GM21515 (cell line): ENCODE data around the gene KSR1.

Source experiments
- ATAC-seq: cut with Tn5 transposase; IDR thresholded peaks from one replicate; pipeline ENCODE4 v1.9.1; 2021; ENCODE audit not compliant: unreplicated experiment

KSR1 gene

GRCh38 chr17:27532269-27533263, 76.3 kb downstream of the KSR1 start:
- ATAC-seq: no peak

GRCh38 chr17:27533874-27534815, 77.9 kb downstream of the KSR1 start:
- ATAC-seq: no peak

GRCh38 chr17:27535178-27535928, 79.1 kb downstream of the KSR1 start:
- no peak for ATAC-seq

GRCh38 chr17:27535975-27536374, 79.7 kb downstream of the KSR1 start:
- no peak for ATAC-seq

- ATAC-seq: no peak
Measured at GRCh38 chr17:27536781-27537180, 80.5 kb downstream of the KSR1 start.

GRCh38 chr17:27538156-27538955, 82.1 kb downstream of the KSR1 start:
- no peak for ATAC-seq

GRCh38 chr17:27539152-27539551, 82.9 kb downstream of the KSR1 start:
- no peak for ATAC-seq

- ATAC-seq: no peak
Measured at GRCh38 chr17:27539794-27540317, 83.6 kb downstream of the KSR1 start.

- no peak for ATAC-seq
Measured at GRCh38 chr17:27540318-27541101, 84.3 kb downstream of the KSR1 start.

- no peak for ATAC-seq
Measured at GRCh38 chr17:27541301-27542023, 85.2 kb downstream of the KSR1 start.

- no peak for ATAC-seq
Measured at GRCh38 chr17:27542841-27543463, 86.7 kb downstream of the KSR1 start.

- ATAC-seq: no peak
Measured at GRCh38 chr17:27543464-27543856, 87.2 kb downstream of the KSR1 start.

- ATAC-seq: no peak
Measured at GRCh38 chr17:27543958-27544349, 87.7 kb downstream of the KSR1 start.

- peak; percentile 83 for ATAC-seq
Measured at GRCh38 chr17:27544350-27545131, 88.3 kb downstream of the KSR1 start.

GRCh38 chr17:27545562-27546229, 89.4 kb downstream of the KSR1 start:
- no peak for ATAC-seq

- ATAC-seq: no peak
Measured at GRCh38 chr17:27546624-27547300, 90.5 kb downstream of the KSR1 start.
